Gastrocnemius medialis (tissue), 4 donors: ENCODE results near the gene TACC3. TPM values are rescaled to one million over a fixed set of nuclear protein-coding genes. Genes with fewer than 3 reads are reported as not detected.

ENCODE experiments used
- ATAC-seq, 2 donors: fragments of 150-250 bp; one replicate each; pipeline ENCODE4 v1.9.1; 2016
- DNase-seq, 2 donors: peaks; one replicate each; pipeline ENCODE4 v3.0.0-alpha.2; 2019
- H3K27ac ChIP-seq, 4 donors: fragments of 200-600 bp; sonication (generic); 1 replicate in 1 of 4; 2 replicates in 3 of 4; pipeline ENCODE4 v1.5.1; 2016 to 2018; ENCODE audit warnings: mild to moderate bottlenecking in 2 of 4, moderate library complexity in 1 of 4
- H3K27me3 ChIP-seq, 3 donors: fragments of 200-600 bp; sonication (generic) in 2 of 3; 1 replicate in 1 of 3; 2 replicates in 2 of 3; pipeline versions ENCODE4 v1.5.1 to v1.6.0; 2016 to 2019; ENCODE audit warnings: mild to moderate bottlenecking in 1 of 3, moderate library complexity in 1 of 3
- H3K36me3 ChIP-seq, 2 donors: fragments of 200-600 bp; sonication (generic) in 1 of 2; one replicate each; pipeline ENCODE4 v1.5.1; 2017 to 2018
- H3K4me1 ChIP-seq, 2 donors: fragments of 200-600 bp; sonication (generic) in 1 of 2; one replicate each; pipeline ENCODE4 v1.5.1; 2016 to 2017; ENCODE audit warnings: mild to moderate bottlenecking in 2 of 2
- H3K4me3 ChIP-seq, 4 donors: fragments of 200-600 bp; sonication (generic) in 3 of 4; 1 replicate in 1 of 4; 2 replicates in 3 of 4; pipeline ENCODE4 v1.5.1; 2016 to 2019; ENCODE audit warnings: mild to moderate bottlenecking in 2 of 4
- H3K9me3 ChIP-seq, 3 donors: fragments of 200-600 bp; sonication (generic) in 2 of 3; 1 replicate in 1 of 3; 2 replicates in 2 of 3; pipeline ENCODE4 v1.5.1; 2016 to 2019
- POLR2A ChIP-seq, 2 donors: fragments of 450-650 bp; IDR thresholded peaks; one replicate each; pipeline ENCODE4 v1.6.1; 2017; ENCODE audit warnings: antibody characterized with exemption in 2 of 2, mild to moderate bottlenecking in 2 of 2, moderate library complexity in 2 of 2
- in situ Hi-C, 4 donors: fragments of 200-750 bp; cut with MboI; loops; one replicate each; pipeline versions ENCODE4 v1.15.0 to v1.8.0; 2017; ENCODE audit warnings: low sequenced_read_pairs in 4 of 4
- intact Hi-C: fragments of 100-400 bp; cut with DNase I; formaldehyde crosslinking; loops from one replicate; pipeline ENCODE4 v1.15.1; 2023; ENCODE audit warnings: low total_unique reads
- total RNA-seq, 4 donors: library from RNA; depleted of rRNA; stranded (reverse); fragments of >200 nt; gene quantifications; one replicate each; pipeline versions ENCODE4 v1.1.0 to v1.2.3, GENCODE V29; 2016
- TF ChIP-seq, protein P1 (sequence below), 5 experiments: fragments of 450-650 bp in 3 of 5; fragments of 200-600 bp in 2 of 5; sonication (generic) in 2 of 5; IDR thresholded peaks in 4 of 5; conservative IDR thresholded peaks in 1 of 5; 1 replicate in 4 of 5; 2 replicates in 1 of 5; pipeline ENCODE4 v1.5.1; 2016 to 2019; ENCODE audit warnings: antibody characterized with exemption in 5 of 5, mild to moderate bottlenecking in 3 of 5, moderate library complexity in 3 of 5

TACC3 gene
- total RNA-seq, 4 donors from 2014 or later: 1.5 to 3.2 (median 1.9) TPM

DNA sequence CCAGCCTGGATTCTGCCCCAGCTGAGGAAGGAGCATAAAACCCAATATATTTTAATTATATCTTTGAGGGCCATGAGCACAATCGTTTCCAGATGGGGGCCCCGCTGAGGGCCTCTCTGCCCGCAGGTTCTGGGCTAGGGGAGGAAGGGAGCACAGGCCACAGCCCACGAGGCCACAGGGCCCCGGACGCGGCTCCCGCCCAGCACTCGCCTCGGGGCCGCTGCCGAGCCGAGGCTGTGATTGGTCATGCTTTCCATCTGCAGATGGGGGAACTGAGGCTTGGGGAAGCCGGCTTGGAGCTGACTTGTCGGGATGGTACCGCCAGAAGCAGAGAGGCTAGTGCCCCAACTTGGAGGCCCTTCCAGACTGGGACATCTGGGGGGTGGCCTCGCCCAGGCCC lies 34.0 kb downstream of the TACC3 start:
- intact Hi-C loops (no loop called here), in situ Hi-C loops (no loop called here)
- no peak for ATAC-seq
- no peak overlapping the region for H3K27ac ChIP-seq
- no peaks in the 10 kb centered on the region for H3K36me3 ChIP-seq
- H3K4me3 ChIP-seq: no peak overlapping the region
- TF ChIP-seq, protein P1, sequence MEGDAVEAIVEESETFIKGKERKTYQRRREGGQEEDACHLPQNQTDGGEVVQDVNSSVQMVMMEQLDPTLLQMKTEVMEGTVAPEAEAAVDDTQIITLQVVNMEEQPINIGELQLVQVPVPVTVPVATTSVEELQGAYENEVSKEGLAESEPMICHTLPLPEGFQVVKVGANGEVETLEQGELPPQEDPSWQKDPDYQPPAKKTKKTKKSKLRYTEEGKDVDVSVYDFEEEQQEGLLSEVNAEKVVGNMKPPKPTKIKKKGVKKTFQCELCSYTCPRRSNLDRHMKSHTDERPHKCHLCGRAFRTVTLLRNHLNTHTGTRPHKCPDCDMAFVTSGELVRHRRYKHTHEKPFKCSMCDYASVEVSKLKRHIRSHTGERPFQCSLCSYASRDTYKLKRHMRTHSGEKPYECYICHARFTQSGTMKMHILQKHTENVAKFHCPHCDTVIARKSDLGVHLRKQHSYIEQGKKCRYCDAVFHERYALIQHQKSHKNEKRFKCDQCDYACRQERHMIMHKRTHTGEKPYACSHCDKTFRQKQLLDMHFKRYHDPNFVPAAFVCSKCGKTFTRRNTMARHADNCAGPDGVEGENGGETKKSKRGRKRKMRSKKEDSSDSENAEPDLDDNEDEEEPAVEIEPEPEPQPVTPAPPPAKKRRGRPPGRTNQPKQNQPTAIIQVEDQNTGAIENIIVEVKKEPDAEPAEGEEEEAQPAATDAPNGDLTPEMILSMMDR (IDR thresholded peaks at IDR 0.05 in 4 of 5, conservative IDR thresholded peaks at IDR 0.05 in 1 of 5): no peak
- TF ChIP-seq POLR2A (IDR thresholded peaks at IDR 0.05): no peak
- DNase-seq: no peak
- no peaks in the 10 kb centered on the region for H3K4me1 ChIP-seq
- H3K9me3 ChIP-seq: no peaks in the 10 kb centered on the region
- H3K27me3 ChIP-seq: no peaks in the 10 kb centered on the region

DNA sequence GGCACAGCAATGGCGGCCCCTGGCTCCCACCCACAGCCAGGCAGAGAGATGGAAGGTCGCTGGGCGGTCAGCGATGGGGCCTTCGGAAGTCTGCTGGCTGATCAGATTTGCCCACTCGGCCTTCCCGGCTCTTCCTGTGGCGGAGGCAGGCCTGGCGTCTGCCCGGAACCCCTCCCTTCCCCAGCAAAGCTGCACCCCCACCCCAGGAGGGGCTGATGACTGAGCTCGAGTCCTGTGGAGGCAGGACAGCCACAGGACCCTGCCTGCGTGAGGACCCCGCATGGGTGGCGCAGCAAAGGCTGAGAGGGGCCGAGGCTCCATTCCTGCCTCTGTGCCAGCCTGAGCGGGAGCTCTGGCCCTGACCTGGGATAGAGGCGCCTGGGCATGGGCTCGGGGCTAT lies 34.8 kb downstream of the TACC3 start:
- no peak for DNase-seq
- H3K4me1 ChIP-seq: no peaks in the 10 kb centered on the region
- no peak overlapping the region for H3K27ac ChIP-seq
- no peak for ATAC-seq
- no peaks in the 10 kb centered on the region for H3K36me3 ChIP-seq
- no peaks in the 10 kb centered on the region for H3K9me3 ChIP-seq
- in situ Hi-C loops (no loop called here), intact Hi-C loops (no loop called here)
- TF ChIP-seq POLR2A (IDR thresholded peaks at IDR 0.05): no peak
- TF ChIP-seq, protein P1 (IDR thresholded peaks at IDR 0.05 in 4 of 5, conservative IDR thresholded peaks at IDR 0.05 in 1 of 5): no peak
- H3K27me3 ChIP-seq: no peaks in the 10 kb centered on the region
- H3K4me3 ChIP-seq: no peak overlapping the region

DNA sequence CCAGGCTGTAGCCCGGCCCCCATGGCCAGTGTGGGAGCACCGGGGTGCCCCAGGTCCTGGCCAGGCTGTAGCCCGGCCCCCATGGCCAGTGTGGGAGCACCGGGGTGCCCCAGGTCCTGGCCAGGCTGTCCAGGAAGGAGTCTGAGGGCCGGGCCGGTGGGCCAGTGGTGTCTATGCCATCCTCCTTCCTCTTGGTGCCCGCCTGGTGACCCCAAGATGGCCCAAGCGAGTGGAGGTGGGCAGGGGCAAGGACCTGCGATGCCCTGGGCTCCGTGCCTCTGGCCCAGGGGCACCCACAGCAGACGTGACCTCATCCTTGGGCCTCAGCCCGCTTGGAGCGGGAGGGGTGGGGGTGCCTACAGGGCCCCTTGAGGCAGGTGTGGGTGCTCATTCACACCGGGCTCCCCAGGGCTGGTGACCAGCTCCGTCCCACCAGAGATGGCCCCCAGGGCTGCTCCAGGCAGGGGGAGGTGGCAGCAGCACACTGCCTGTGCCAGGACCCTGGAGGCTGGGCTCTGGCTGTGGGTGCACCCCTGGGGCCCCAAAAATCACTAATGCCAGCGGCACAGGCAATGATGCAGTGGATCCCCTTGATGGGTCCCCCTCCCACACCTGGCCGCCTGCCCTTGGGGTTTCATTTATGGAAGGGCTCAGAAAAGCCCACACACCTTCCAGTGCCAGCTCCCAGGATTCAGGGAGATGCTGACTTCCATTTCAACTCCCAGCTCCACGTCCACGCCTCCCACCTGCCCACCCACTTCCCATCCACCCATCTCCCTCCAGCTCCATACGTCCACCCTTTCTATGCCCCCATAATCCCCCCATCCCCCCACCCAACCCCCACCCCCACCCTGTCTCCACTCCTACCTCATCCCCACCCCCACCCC lies 35.8 kb downstream of the TACC3 start:
- peaks cover 0 to 2% (median 0%) of the 10 kb centered on the region in 3 donors for H3K27me3 ChIP-seq
- H3K4me1 ChIP-seq: no peaks in the 10 kb centered on the region
- intact Hi-C loops: no loop called here
- no peaks in the 10 kb centered on the region for H3K36me3 ChIP-seq
- H3K9me3 ChIP-seq: no peaks in the 10 kb centered on the region
- H3K27ac ChIP-seq: no peak overlapping the region
- DNase-seq (no peak), ATAC-seq (no peak)
- TF ChIP-seq POLR2A (IDR thresholded peaks at IDR 0.05): no peak
- TF ChIP-seq, protein P1 (IDR thresholded peaks at IDR 0.05 in 4 of 5, conservative IDR thresholded peaks at IDR 0.05 in 1 of 5): no peak
- in situ Hi-C loops: no loop called here
- no peak overlapping the region for H3K4me3 ChIP-seq

DNA sequence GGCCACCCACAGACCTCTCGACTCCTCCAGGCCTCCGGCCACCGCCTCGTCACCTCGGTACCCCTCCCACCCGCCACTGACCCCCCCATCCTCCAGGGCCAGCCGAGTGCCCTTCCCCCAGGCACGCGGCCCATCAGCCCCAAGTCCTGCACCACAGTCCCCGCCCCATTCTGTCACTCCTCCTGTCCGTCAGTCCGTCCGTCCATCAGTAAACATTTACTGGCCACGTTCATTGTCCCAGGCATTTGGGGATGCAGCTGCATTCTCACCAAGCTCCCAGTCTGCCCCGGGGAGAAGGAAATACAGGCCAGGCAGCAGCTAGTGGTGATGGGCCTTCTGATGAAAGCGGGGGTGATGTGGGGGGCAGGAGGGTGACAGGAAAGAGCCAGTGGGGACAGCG lies 36.5 kb downstream of the TACC3 start:
- Histone ChIP-seq H3K27ac (no peak overlapping the region), H3K36me3 (no peaks in the 10 kb centered on the region), H3K9me3 (no peaks in the 10 kb centered on the region), H3K27me3 (peaks cover 0 to 7% (median 0%) of the 10 kb centered on the region in 3 donors), H3K4me1 (no peaks in the 10 kb centered on the region), H3K4me3 (no peak overlapping the region)
- ATAC-seq (no peak), DNase-seq (no peak)
- in situ Hi-C loops: no loop called here
- intact Hi-C loops: no loop called here
- TF ChIP-seq, protein P1 (IDR thresholded peaks at IDR 0.05 in 4 of 5, conservative IDR thresholded peaks at IDR 0.05 in 1 of 5): no peak
- no peak for TF ChIP-seq POLR2A (IDR thresholded peaks at IDR 0.05)
